ENCODE results near the gene LZTR1.

The LZTR1 gene

GRCh38 chr22:21020802-21021429 lies 38.8 kb downstream of the LZTR1 start:
- DNase-seq, result no peak
- intact Hi-C loops (cut with DNase I), result no loop called here

DNA sequence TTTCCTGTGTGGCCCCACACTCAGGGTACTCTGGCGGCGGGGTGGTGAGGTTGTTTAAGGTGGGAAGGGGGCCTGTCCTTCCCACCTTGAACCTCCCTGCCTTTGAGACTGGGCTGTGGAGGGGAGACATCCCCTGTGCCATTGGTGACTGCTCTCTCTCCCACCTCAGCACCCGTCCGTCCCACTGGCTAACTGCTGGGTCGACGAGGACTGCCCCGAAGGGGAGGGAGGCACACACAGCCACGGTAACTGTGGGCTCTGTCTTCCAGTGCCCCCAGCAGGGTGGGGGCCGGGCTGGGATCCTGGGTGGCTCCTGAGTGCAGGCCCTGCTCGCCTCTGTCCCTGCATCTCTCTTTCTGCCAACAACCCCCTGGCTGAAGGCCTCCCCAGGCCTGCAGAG lies 40.4 kb downstream of the LZTR1 start:
- no peak for DNase-seq
- intact Hi-C loops (cut with DNase I), result no loop called here

DNA sequence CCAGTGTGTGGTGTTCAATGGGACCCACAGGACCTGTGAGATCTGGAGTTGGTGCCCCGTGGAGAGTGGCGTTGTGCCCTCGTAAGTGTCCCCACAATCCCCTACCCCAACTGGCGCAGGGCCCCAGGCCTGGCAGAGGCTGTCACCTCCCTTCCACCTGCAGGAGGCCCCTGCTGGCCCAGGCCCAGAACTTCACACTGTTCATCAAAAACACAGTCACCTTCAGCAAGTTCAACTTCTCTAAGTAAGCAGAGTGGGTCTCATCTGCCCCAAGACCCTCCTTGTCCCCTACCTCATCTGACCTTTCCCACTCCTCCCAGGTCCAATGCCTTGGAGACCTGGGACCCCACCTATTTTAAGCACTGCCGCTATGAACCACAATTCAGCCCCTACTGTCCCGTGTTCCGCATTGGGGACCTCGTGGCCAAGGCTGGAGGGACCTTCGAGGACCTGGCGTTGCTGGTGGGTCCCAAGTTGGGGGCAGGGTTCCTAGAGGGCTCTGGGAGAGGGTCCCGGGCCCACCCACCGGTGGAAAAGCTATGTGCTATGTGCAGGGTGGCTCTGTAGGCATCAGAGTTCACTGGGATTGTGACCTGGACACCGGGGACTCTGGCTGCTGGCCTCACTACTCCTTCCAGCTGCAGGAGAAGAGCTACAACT lies 41.0 kb downstream of the LZTR1 start:
- intact Hi-C loops (cut with DNase I), result no loop called here
- DNase-seq, result no peak

DNA sequence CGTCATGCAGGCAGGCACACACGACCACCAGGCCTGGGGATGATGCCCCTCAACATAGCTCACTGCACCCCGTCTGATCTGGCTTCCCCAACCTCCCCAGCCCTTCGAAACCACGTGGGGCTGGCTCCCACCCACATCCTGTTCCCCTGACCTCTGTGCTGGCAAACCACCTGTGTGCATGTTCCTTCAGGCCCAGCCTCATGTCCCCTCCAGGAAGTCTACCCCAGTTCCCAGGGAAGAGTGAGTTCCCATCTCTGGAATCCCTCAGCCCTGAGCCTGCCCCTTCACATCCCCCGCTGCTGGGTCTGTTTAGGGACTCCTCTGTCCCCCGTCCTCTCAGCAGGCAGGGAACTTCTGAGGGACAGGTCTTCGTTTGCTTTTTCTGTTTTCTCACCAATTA lies 43.2 kb downstream of the LZTR1 start:
- DNase-seq, result no peak
- intact Hi-C loops (cut with DNase I), result no loop called here

DNA sequence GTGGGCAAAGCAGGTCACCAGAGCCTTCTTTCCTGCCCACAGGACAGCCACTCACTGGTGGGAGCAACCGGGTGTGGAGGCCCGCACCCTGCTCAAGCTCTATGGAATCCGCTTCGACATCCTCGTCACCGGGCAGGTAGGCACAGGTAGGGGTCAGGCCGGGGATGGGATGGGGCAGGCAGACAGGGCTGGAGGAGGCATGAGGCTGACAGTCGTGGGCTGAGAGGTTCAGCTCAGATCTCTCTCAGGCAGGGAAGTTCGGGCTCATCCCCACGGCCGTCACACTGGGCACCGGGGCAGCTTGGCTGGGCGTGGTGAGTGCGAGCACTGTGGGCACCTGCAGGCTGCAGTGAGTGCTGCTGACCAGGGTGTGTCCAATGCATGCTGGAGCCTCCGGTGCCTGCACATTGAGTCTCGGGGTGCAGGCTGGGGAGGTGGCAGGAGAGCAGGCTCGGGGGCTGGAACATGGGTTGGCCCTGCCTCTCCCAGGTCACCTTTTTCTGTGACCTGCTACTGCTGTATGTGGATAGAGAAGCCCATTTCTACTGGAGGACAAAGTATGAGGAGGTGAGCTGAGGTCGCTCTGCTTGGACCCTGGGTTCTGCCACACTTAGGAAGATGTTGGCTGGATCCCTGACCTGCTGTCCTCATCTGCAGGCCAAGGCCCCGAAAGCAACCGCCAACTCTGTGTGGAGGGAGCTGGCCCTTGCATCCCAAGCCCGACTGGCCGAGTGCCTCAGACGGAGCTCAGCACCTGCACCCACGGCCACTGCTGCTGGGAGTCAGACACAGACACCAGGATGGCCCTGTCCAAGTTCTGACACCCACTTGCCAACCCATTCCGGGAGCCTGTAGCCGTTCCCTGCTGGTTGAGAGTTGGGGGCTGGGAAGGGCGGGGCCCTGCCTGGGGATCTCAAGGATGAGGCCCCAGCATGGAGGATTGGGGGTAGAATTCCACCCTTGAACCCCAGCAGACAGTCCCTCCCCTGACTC lies 44.0 kb downstream of the LZTR1 start:
- DNase-seq, result no peak
- intact Hi-C loops (cut with DNase I), result no loop called here

GRCh38 chr22:21026783-21027692 lies 44.9 kb downstream of the LZTR1 start:
- intact Hi-C loops (cut with DNase I), result no loop called here
- no peak for DNase-seq

DNA sequence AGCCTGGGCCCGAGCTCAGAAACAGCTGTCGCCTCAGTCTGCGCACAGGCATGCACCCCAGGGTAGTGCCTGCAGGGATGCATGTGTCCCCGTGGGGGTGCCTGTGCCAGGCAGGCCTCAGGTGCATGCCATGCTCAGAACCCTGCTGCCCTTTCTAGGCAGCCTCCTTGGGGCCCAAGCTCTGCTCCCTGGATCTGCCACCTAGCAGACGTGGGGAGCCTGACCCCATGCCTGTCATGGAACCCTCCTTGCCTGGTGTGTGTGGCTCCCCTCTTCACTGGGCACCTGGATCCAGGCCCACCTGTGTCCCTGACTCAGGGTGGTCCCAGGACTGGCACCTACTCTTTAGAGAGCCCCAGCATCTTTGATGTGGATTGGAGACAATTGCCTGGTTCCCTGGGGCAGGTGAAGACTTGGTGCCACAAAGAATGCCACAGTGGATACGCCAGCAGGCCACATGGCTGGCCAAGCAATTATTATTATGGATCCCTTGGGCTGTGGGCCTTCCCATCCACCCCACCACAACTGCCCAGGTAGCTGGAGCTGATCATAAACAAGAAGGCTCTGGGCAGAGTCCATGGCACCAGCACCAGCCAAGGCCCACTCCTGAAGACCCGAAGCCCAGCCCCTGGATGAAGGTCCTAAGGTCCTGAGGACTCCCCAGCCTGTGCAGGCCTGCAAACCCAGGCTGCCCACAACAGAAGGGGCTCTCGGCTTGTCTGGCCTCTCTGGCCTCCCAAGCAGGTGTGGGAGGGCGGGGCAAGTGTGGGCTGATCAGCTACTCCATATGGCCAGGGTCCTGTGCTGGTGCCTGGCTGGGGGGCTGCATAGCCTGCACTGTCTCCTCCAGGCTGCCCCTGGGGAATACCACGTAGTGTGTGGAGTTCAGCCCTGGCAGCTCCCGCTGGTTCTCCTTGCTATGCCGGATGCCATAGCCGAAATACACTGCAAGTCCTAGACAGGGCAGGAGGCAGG lies 46.5 kb downstream of the LZTR1 start:
- intact Hi-C loops (cut with DNase I), result no loop called here

DNA sequence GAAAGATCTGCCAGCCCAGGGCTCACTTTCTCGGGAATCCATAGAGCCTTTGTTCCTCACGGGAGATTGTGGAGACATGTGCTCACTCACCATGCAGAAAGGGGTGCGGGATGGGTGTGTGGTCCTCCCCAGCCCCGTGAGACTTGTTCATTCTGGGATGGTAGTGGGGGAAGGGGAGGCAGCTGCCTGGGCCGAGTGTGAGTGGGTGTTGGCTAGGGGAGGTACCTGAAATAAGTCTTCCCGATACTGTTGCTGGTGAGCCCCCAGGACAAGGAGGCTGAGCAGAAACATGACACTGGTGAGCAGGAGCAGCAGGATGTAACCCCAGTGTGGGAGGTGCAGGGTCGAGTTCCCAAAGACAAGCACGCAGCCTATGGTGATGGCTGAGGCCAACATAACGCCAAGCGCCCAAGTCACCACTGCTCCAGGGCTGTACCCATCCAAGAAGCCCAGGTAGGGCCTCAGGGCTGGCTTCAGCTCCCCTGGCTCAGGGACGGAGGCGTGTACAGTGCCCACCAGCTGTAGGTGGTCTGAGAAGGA lies 47.5 kb downstream of the LZTR1 start:
- intact Hi-C loops (cut with DNase I), result no loop called here

More for the DNA sequence above, 46.5 kb downstream of the LZTR1 start:
- DNase-seq, result no peak

DNA sequence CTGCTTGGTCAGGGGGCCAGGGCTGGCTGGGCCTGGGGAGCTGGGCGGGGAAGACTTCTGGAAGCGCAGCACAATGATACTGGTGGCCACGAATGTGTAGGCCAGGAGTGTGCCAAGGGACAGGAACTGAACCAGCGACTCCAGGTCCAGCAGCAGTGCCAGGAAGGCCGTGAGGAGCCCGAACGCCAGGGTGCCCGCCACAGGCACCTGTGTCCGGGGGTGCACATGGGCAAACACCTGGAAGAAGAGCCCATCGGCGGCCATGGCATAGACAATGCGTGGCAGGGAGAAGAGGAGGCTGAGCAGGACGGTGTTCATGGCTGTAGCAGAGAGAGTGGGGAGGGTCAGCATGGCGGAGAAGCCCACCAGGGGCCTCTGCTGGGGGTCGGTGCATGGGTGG lies 47.9 kb downstream of the LZTR1 start:
- no peak for DNase-seq
- intact Hi-C loops (cut with DNase I), result no loop called here

More for the DNA sequence above, 47.5 kb downstream of the LZTR1 start:
- DNase-seq, result no peak

DNA sequence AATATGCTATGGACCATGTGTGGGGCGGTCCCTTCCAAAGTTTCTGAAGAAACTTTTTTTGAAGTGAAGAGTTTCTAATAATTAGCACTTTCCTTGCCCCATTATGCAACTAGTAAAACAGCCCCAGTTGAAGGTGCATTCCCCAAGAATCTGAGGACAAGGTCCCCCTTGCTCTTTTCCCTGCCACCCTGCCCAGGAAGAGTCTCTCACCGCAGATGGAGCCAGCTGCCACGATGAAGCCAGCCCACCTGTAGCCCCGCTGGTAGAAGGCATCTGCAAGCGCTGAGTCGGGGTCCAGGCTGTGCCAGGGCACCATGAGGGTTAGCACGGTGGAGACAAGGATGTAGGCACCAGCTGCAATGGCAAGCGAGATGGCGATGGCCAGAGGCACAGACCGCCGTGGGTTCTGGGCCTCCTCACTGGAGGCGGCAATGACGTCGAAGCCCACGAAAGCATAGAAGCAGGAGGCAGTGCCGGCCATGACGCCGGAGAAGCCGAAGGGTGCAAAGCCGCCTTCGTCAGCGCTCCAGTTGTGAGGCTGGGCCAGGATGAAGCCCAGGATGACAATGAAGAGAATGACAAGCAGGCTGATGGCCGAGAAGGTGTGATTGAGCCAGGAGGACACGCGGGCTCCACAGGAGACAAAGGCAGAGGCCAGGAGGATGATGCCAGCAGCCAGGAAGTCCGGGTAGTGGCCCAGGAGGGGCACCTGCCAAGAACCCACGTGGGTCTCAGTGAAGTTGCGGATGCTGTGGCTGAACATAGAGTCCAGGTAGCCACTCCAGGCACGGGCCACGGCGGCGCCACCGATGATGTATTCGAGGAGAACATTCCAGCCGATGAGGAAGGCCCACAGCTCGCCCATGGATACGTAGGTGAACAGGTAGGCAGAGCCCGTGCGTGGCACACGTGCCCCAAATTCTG lies 48.8 kb downstream of the LZTR1 start:
- intact Hi-C loops (cut with DNase I), result no loop called here
- no peak for DNase-seq

- intact Hi-C loops (cut with DNase I), result no loop called here
- no peak for DNase-seq
These were observed 49.5 kb downstream of the LZTR1 start for GRCh38 chr22:21031545-21032036.

DNA sequence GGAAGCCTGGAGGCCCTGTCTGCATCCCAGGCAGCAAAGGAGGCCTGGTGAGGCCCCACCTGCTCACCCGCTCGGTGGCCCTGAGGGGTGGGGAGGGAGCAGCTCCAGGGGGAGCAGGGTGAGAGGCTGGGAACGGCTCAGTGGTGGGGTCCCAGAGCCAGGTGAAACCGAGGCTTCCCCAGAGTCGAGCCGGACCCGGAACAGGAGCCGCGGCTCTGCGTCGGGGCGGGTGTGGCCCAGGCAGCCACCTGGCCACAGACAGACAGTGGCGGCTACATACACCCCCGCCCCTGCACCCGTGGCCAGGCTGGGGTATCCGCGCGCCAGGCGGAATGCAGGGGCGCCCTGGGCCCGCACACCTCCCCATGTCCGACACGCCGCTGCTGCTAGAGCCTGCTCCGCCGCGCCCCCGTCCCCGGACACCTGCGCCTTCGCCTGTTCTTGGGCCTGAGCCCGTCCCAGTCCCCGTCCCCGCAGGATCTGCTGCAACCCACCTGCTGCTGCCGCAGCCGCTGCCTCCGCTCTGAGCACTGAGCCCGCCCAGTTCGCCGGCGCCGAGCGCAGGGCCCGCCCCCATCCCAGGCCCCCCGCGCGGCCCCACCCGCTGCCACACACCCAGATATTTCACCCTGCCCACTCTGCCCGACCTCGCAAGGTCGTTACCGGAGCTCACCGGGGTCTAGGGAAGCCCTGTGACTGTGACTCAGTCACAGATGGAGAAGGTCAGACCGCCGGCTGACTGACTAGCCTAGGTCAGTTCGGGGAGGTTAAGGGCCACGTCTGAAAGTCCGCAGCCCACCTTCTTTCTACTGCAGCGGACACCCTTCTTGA lies 50.2 kb downstream of the LZTR1 start, which contains the start of gene SLC7A4:
TSS of gene SLC7A4 (minus strand) at position 525 of the 831 bp plus-strand sequence. CDS start 749 bp downstream, outside the sequence.
- intact Hi-C loops (cut with DNase I), result no loop called here
- peak in 35 of 42 donors; percentile 15 to 75 (median 44) for DNase-seq

DNA sequence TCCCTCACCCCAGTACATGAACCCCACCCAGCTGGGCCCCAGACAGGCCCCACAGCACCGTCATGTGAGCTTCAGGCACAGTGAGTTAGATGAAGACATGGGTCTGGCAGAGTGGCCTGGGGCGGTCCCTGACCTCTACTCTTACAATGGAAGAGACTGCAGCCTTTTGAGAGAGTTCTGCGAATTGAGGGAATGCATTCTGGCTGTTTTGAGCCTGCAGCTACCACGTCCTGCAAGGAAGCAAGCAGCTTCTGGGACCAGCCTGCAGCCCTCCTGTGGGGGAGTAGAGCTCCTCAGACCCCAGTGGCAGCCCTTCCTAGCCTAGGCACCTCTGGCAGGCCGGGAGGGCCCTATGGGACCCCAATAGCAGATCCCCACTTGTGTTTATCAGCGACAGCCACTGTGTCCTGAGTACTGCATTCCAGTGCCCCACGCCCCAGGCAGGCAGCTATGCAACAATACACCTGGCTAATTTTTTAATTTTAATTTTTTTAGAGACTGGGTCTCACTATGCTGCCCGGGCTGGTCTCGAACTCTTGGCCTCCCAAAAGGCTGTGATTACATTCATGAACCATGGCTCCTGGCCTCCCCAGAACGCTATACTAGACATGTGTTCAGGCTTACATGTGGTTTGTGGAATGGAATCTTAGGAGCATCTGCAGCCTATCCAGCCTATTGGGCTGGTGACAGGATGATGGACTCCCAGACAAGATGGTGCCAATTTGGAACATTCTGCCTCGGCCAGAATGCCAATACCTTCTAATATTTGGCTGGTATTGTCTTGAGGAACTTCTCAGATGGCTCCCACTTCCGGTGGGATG lies 51.0 kb downstream of the LZTR1 start:
- DNase-seq, result no peak
- intact Hi-C loops (cut with DNase I), result no loop called here

GRCh38 chr22:21033895-21034294 lies 51.8 kb downstream of the LZTR1 start:
- intact Hi-C loops (cut with DNase I), result no loop called here
- DNase-seq, result no peak
